Measurements from ENCODE around the gene CABLES1.
A peak's percentile ranks its signal among the peaks of the same experiment; 100 is the strongest.

Gene CABLES1

DNA sequence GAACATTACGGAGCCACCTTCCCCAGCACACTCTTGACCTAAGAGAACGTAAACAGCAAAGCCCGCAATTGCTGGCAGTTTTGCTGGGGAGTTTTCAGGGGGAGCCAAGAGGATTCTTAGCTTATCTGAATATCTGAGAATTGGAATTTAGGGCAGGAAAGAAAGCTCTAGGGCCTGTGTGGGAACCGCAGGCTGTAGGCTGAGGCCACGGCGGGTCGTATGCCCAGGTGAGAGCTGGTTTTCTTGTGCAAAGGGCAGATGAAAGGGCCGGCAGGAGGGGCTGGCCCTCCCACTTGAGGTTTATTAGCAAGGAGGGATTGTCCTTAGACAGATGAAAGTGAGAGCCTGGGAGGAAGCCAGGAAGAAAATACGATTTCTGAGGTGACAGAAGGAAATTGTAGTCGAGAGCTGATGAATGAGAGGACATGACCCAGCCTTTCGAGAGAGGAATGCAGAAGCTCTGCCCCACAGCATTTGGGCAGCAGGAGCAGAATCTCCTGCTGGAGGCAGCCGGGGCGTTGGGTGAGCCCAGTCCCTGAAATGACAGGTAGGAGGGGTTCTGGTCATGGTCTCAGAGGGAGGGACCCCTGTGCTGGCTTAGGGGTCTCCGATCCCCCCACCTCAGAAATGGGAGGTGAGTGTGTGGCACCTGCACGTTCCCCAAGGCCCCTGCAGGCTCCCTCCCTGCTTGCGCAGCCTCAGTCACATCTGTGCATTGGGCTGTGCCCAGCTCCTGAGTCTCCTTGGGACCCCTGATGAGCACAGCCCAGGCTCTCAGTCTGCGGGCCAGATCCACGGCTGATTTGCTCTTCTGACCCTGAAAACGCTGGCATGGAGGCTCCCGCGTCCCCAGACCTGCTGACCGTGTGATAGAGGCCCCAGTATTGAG is 61.1 kb downstream of the CABLES1 start:
- DNase-seq, result no peak

DNA sequence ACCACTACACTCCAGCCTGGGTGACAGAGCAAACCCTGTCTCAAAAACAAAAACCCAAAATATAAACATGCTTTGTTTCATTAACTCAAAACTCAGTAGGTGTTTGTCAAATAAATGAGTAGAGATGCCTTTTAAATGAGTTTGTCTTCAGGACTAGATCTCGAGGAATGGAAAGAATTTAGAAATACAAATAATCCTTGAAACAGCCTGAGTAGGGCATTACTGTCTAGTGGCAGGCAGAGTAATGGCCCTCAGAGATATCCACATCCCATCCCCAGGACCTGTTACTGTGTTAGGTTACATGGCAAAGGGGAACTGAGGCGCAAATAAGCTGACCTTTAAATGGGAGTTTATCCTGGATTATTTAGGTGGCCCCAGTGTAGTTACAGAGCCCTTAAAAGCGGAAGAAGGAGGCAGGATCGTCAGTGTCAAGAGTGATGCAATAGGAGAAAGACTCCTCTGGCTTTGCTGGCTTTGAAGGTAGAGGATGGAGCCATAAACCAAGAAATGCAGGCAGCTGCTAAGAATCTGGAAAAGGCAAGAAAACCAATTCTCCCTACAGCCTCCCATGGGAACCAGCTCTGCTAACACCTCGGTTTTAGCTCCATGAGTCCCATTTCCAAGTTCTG is 63.0 kb downstream of the CABLES1 start:
- DNase-seq, result no peak

DNA sequence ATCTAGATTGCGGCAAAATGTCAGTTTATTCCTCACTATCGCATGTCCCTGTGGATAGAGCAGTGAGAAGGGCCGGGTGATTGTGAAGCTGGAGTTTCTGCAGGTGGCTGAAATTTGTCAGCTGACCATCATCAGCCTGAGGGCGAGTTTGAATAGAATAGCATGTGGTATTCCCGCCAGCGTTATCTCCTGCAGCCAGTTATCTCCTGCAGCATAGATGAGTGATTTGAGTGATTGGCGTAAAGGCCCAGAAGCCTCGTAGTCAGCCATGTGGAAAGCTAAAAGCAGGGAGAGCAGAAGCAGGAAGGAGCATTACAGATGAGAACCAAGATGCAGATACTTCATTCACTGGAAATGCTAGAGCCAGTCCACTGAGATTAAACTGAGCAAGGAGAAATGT is 65.5 kb downstream of the CABLES1 start:
- no peak for DNase-seq

DNA sequence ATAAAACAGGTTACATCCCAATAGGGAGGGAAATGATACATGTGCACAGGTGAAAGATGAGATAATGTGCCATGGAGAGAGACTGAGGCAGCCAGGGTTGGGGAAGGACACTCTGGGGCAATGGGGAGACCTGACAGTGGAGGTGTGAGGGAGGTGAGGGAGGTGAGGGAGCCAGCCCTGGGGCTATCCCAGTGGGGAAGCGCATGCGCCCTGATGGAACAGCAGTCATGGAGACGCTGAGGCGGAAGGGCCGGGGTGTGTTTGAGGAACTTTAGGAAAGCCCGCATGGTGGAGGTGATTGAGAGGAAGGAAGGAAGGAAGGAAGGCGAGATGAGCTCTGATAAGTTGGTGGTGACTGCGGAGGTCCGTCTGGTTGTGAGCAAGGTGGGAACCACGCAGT is 66.5 kb downstream of the CABLES1 start:
- no peak for DNase-seq

DNA sequence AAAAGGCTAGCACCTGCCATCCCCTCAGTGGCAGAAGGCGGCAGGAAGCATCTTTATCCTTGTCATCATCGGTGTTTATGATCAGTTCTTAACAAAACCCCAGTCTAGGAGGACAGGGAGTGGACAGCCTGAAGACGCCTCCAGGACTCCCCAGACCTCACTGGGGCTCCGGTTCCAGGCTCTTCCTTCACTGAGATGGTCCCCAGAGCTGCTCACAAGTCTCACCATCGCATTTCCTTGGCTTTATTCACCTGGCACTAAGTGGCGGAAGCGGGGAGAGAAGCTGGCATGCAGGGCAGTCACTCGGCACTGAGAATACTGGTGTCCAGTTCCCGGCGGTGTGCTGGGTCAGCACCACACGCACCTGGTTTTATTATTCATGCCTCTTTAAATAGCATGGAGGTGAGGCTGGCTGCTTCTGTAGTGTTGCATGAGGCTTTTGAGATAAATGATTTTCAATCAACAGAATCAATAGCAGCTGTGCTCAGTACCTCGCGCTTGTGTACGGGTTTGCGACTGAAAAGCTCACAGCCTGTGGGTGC is 68.7 kb downstream of the CABLES1 start:
- DNase-seq, result no peak

DNA sequence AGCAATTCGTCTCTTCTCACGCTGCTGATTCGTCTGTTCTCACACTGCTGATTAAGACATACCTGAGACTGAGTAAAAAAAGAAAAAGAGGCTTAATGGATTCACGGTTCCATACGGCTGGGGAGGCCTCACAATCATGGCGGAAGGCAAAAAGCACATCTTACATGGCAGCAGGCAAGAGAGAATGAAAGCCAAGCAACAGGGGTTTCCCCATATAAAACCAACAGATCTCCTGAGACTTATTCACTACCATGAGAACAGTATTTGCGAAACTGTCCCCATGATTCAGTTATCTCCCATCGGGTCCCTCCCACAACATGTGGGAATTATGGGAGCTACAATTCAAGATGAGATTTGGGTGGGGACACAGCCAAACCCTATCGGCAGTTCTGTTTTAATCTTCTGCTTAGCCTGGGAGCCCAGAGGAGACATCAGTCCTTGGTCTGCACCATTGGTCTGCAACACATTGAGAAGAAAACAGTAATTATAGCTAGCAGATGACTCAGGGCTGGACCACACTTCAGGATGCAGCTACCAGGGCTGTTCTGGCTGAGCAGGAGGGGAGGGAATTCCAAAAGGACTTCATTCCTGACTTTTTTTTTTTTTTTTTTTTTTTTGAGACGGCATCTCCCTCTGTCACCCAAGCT is 69.4 kb downstream of the CABLES1 start:
- no peak for DNase-seq

DNA sequence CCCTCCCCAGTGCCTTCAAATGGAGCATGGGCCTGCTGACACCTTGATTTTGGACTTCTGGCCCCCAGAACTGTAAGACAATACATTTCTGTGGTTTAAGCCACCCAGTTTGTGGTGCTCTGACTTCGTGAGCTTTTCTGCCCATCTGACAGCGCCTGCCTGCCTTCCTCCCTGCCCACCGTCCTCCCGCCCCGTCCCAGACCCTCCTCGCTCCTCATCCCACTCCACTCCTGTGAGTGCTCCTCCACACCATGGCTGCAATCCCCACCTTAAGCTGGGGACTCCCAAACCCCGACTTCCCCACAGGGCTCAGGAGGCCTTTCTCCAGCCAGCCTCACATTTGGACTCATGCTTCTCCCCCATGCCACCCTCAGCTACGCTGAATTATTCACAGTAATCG is 70.7 kb downstream of the CABLES1 start:
- no peak for DNase-seq

DNA sequence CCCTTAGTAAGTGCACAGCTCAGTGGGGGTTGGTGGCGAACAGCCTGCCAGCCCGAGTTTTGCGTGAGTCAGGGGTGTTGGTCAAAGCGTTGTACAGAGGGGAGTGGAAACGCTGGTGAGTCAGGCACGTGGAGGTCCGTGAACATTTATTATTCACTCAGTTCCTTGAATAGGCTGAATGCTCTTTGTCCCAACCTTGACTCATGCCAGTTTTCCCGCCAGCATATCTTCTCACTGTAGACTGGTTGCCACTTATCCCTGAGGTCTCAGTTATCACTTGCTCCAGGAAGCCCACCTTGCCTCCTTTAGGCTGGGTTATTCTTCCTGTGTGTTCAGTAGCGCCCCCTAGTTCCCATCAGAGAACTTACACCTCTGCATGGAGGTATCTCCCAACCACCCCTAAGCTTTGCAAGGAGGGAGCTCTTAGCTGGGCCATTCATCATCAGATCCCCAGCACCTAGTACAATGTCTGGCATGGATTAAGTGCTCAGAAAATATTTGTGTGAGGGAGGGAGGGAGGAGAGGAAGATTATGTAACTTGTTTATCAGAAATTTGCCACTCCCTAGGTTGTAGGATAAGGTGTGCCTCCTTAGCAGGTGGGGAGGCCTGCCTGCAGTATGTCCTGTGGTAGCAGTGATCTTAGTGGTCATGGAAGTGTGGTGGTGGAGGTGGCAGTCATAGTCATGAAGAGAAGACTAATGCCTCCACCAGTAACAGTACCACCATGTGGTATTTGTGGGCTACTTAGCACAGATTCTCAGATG is 72.1 kb downstream of the CABLES1 start:
- peak in 1 of 2 experiments; percentile 6 for DNase-seq

DNA sequence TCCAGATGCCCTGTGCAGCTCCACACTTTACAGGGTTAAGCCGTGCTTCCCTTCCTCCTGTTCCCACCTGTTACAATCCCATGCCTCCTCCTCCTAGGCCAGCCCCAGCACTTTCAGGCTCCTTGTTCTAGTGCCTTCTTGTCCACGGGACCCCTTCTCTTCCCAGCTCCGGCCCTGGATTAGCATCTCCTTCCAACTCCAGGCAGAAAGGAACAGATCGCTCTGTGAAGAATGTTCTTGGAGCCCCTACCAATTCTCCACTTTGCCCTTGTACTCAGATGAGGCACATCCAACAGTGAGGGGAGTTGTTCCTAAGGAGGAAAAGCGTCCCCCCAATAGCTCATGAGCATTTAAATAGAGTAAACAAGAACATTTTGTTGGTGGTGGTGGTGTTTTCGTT is 72.7 kb downstream of the CABLES1 start:
- no peak for DNase-seq

DNA sequence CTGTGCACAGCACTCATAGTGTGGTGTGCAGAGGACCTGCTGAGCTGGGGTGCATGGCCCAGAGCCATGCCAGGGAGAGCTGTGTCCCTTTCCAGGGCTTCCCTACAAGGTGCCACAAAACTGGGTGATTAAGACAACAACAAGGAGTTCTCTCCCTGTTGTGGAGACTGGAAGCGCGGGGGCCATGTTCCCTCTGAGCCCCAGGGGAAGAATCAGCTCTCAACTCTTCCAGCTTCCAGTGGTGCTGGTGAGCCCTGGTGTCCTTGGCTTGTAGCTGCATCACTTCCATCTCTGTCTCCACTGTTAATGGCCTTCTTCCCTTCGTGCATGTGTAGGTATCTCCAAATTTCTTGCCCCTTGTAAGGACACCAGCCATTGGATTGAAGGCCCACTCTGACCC is 73.3 kb downstream of the CABLES1 start:
- no peak for DNase-seq

DNA sequence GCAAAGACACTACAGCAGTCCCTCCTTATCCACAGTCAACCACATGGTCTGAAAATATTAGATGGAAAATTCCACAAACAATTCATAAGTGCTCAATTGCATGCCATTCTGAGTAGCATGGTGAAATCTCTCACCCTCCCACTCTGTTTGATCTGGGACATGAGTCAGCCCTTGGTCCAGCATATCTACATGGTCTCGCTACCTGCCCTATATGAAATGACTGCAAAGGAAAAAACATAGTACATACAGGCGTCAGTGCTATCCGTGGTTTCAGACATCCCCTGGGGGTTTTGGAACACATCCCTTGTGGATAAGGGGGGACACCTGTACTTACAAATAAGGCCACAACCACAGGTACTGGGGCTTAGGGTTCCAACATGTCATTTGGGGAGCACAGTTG is 73.7 kb downstream of the CABLES1 start:
- no peak for DNase-seq

DNA sequence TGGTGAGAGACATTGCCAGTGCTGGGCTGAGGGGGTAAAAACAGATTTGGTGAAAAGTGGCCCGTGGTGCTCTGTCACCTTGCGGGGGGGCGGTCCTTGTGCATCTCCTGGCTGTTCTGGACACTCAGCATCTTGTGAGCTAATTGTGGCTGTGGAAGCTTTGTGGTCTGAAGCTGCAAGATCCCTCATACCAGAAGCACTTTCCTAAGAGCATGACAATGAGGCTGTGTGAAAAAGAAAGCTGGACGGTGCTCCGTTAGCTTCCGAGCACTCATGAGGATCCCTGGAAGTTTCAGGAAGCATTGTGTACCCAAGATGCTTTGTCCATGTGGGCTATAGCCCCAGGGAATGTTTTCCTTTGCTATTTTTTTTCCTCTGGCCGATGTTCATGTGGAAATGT is 74.5 kb downstream of the CABLES1 start:
- no peak for DNase-seq

DNA sequence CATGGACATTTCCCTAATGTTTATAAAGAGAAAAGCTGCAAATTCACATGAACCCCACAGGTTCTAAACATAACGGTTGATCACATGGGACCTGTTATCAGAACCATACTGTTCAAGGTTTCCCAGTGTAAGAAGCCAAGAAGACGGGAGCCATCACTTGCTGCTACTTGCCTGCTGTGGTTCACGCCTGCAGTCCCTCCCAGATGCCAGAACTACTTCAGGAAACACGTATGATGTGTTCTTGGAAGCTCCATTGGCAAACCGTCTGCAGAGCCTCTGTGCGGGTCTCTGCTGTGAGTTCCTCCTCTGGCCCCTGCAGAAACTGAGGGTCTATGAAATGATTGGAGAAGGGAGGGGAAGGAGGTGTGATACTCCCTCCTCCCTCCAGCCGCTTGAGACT is 75.2 kb downstream of the CABLES1 start:
- no peak for DNase-seq

DNA sequence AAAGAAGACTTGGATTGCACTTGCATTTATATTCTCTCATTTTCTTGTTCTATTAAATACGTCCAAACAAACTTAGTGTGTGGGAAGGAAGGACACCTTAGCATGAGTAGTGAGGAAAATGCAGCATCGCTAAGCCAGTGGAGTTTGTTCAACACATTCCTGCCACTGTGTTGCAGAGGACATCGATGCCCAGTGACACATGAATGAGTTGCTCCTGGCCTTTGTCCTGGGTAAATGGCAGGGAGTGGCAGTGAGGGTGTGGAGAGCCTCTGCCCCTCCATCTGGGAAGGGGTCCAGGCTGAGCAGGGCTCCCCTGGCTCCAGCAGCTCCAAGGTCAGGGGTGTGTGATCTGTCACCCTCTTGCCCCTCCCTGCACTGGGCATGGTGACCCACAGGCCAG is 75.9 kb downstream of the CABLES1 start:
- no peak for DNase-seq

DNA sequence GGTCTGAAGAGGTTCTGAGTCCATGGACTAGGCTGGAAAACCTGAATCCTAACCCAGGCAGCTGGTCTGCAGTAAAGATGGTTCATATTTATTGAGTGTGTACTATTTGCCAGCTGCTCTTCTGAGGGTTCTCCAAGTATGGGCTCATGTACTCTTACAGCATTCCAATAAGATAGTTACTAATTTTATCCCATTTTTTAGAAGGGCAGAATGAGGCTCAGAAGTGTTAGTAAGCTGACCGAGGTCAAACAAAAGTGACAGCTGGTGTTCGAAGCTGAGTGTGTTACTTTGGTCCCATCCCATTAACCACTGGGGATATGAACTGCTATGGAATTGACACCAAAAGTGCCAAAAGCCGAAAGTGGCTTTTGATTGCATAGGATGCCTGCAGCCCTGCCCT is 76.9 kb downstream of the CABLES1 start:
- DNase-seq, result no peak

DNA sequence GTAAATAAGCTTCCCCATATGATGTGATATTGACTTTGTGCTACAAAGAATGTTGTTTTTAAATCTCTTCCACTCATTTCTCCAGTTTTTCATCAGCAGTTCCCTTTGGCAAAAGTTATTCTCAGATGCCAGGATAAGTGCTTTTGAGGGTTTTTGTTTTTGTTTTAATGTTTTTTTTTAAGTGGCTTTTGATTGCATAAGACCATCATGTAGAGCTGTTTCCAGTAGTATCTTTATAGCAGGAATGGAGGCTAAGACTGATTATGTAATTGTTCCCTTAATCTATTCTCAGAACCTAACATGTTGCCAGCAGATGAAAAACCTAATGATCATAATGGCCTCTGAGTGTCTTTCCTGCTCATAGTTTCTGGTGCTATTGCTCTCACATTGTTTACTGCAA is 77.9 kb downstream of the CABLES1 start:
- no peak for DNase-seq

DNA sequence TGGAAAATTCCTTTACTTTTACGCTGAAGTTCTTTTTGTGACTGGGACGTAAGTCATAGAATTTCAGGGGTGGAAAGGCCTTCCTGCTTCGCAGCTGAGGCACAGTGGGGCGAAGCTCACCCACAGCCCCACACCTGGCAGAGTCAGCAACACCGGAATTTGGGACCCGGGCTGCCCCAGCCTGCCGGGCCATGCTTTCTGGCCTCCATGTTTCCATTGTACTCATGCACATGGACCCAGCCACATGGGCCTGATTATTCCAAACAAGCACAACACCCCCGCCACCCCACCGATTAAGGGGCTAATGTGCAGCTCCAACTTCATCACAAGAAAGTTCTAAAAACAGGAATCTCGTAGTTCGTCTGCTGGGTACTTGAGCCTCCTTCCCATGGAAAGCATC is 82.5 kb downstream of the CABLES1 start:
- no peak for DNase-seq

DNA sequence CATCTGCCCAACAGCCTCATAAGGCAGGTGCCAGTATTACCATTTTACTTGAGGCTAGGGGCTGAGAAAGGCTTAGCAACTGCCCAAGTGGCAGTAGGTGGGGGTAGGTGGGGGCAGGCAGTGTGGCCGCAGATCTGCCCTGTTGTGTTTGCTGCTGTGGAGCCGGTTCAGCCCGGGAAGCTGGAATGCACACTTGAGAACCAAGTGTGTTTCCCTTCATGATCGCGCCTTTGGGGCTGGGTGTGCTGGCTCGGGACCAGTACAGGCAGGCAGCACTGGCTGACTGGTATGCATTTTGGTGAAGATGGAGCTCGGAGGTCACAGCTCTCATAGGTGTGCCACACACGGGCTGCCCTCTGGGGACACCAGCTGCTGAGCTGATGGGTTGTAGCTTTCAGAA is 85.1 kb downstream of the CABLES1 start:
- DNase-seq, result no peak

DNA sequence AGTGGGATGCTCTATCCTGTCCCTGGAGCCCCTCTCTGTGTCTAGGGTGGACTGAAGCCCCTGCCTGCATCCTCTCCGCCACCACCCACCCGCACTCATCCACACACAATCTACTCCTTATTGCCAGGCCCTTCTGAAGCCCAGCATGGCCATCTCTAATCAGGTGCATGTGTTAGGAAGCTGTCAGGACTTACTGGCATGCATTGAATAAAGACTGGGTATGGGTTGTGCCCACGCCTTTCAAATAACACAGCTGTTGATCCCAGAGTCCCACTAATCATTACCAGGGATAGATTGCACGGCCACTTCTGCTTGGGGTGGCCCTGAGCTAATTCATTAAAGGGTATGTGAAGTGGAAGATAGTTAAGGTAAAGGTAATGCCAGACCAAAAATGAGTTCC is 88.4 kb downstream of the CABLES1 start:
- DNase-seq, result no peak

DNA sequence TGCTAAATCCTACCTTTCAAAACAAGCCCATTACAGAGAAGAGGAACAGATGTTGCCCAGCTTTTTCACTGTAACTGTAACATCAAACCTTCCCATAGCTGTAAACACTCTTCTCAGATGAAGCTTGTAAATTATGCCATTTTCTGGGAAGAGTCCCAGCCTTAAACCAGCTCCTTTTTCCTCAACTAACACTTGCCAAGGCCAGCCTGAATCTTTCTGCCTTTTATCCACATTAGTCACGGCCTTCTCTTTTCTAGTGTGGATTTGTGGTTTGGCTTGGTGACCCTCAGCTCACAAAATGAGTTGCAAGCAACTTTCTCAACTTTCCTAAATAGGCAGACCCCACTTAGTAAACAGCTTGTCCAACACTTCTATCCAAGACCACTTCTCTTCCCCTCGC is 90.2 kb downstream of the CABLES1 start:
- no peak for DNase-seq

DNA sequence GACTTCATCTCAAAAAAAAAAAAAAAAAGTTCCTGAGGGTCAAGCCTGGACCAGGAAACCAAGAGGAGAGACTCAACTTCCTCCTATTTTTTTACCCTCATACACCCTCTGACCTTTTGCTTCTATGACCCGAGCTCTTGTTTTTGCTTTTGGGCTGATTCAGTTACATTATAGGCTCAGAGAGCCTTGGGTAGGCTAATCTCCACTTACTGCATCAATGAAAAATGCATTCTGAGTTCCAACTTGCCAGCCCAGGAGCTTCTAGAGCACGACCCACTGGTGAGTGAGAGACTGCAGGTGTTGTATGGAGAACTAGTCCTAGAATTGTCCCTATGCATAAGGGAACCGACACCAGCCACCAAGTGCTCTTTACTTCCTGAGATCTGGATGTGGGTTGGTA is 91.1 kb downstream of the CABLES1 start:
- DNase-seq, result no peak

DNA sequence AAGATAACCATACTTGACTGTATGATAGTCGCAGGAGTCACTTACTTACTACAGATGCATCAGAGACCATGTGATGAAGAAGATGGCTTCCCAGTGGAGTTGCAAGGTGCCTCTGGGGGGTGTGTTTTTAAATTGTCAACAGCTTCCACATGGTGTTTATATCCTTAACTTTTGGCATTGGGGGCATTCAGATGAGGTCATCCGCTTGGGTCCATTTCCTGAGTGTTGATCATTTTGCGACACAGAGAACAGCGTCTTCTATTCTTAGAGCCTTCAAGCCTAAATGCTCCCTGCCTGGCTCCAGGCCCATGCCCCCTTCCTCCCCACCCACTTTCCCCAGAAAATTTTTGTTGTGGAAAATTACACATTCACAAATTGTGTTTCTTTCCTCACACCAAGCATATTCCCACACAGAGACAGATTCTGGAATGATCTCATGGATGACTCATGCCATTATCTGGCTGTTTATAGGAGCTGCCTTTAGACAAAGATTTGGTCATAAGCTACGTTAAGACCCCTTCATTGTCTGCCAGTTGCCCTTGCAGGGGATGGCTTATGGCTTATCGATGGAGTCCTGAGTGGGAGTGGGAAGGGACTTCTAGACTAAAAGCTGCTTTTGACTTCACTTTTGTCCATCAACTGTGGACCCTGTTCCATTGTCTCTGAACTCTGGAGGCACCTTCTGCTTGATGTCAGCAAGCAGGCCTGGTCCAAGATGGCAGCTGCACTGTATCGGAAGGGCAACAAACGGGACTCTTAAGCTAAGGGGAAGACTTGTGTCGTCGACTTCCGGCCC is 91.8 kb downstream of the CABLES1 start:
- no peak for DNase-seq
